HG03064 (cell line): ENCODE measurements around the gene AOAH.
"Not testable (repeated sequence)": the region's sequence is repeated elsewhere in the genome, so short reads cannot be mapped to it uniquely, and the experiment has no call there.

Experiments used
- ATAC-seq: cut with Tn5 transposase; IDR thresholded peaks from one replicate; pipeline ENCODE4 v1.9.1; 2021; ENCODE audit warnings: low read depth; ENCODE audit not compliant: unreplicated experiment

The AOAH gene

GRCh38 chr7:36659638-36660341 lies 64.5 kb downstream of the AOAH start:
- no peak for ATAC-seq

- ATAC-seq, result no peak
Observed at GRCh38 chr7:36659172-36659516, 65.2 kb downstream of the AOAH start.

GRCh38 chr7:36658335-36659171 lies 65.7 kb downstream of the AOAH start:
- ATAC-seq, result no peak

GRCh38 chr7:36657036-36657660 lies 67.1 kb downstream of the AOAH start:
- ATAC-seq, result no peak

GRCh38 chr7:36654436-36654835 lies 69.9 kb downstream of the AOAH start:
- ATAC-seq, result no peak

- no peak for ATAC-seq
Observed at GRCh38 chr7:36653663-36654355, 70.5 kb downstream of the AOAH start.

GRCh38 chr7:36653008-36653662 lies 71.2 kb downstream of the AOAH start:
- no peak for ATAC-seq

GRCh38 chr7:36652431-36652830 lies 71.9 kb downstream of the AOAH start:
- ATAC-seq, result no peak

- ATAC-seq, result no peak
Observed at GRCh38 chr7:36651404-36651803, 72.9 kb downstream of the AOAH start.

- ATAC-seq, result no peak
Observed at GRCh38 chr7:36650766-36651312, 73.5 kb downstream of the AOAH start.

GRCh38 chr7:36650320-36650719 lies 74.0 kb downstream of the AOAH start:
- no peak for ATAC-seq

GRCh38 chr7:36649319-36649718 lies 75.0 kb downstream of the AOAH start:
- not testable (repeated sequence) for ATAC-seq

GRCh38 chr7:36648441-36648840 lies 75.9 kb downstream of the AOAH start:
- no peak for ATAC-seq

- no peak for ATAC-seq
Observed at GRCh38 chr7:36644625-36645422, 79.5 kb downstream of the AOAH start.

GRCh38 chr7:36642414-36642813 lies 81.9 kb downstream of the AOAH start:
- ATAC-seq, result no peak

- ATAC-seq, result no peak
Observed at GRCh38 chr7:36642010-36642409, 82.3 kb downstream of the AOAH start.

GRCh38 chr7:36640682-36641081 lies 83.6 kb downstream of the AOAH start:
- no peak for ATAC-seq

GRCh38 chr7:36639826-36640225 lies 84.5 kb downstream of the AOAH start:
- no peak for ATAC-seq

- no peak for ATAC-seq
Observed at GRCh38 chr7:36638586-36639263, 85.6 kb downstream of the AOAH start.
